SK-N-SH treated with all-trans-retinoic acid at 6 μM for 48 hours (cell line): Measurements from ENCODE around the gene PLPP6.

Source experiments
- ATAC-seq: fragments of 200-7000 bp; cut with Tn5 transposase; 3 replicates; pipeline ENCODE4 v1.9.1; 2020; ENCODE audit warnings: mild to moderate bottlenecking, moderate library complexity
- ARNTL ChIP-seq: fragments of 450-650 bp; formaldehyde crosslinking; IDR thresholded peaks from 2 replicates; pipeline ENCODE4 v1.5.0; 2020; ENCODE audit warnings: low read depth, mild to moderate bottlenecking, moderate library complexity, borderline replicate concordance
- BACH2 ChIP-seq: fragments of 250-450 bp; sonication (Bioruptor Pico); IDR thresholded peaks from 2 replicates; pipeline ENCODE4 v1.9.0; 2021; ENCODE audit warnings: mild to moderate bottlenecking, borderline replicate concordance
- CSDC2 ChIP-seq: fragments of 250-450 bp; sonication (Bioruptor Pico); IDR thresholded peaks from 2 replicates; pipeline ENCODE4 v1.5.0; 2020; ENCODE audit warnings: mild to moderate bottlenecking, moderate library complexity
- CSRNP3 ChIP-seq: fragments of 250-450 bp; sonication (Bioruptor Pico); IDR thresholded peaks from 2 replicates; pipeline ENCODE4 v1.5.1; 2021; ENCODE audit warnings: mild to moderate bottlenecking, moderate library complexity
- ESRRG ChIP-seq: fragments of 250-450 bp; sonication (Bioruptor Pico); IDR thresholded peaks from 2 replicates; pipeline ENCODE4 v1.6.1; 2021; ENCODE audit warnings: mild to moderate bottlenecking
- GLIS3 ChIP-seq: fragments of 250-450 bp; sonication (Bioruptor Pico); IDR thresholded peaks from 2 replicates; pipeline ENCODE4 v1.5.0; 2020; ENCODE audit warnings: mild to moderate bottlenecking, moderate library complexity
- ISL1 ChIP-seq: fragments of 250-450 bp; sonication (Bioruptor Pico); IDR thresholded peaks from 2 replicates; pipeline ENCODE4 v2.1.2; 2022; ENCODE audit warnings: mild to moderate bottlenecking, moderate library complexity
- OSR1 ChIP-seq: fragments of 250-450 bp; sonication (Bioruptor Pico); IDR thresholded peaks from 2 replicates; pipeline ENCODE4 v1.8.0; 2022; ENCODE audit warnings: moderate library complexity, mild to moderate bottlenecking, inconsistent platforms
- PPARA ChIP-seq: fragments of 250-450 bp; sonication (Bioruptor Pico); IDR thresholded peaks from 2 replicates; pipeline ENCODE4 v1.5.0; 2020; ENCODE audit warnings: mild to moderate bottlenecking, borderline replicate concordance
- RARB ChIP-seq: fragments of 250-450 bp; sonication (Bioruptor Pico); IDR thresholded peaks from 2 replicates; pipeline ENCODE4 v1.8.0; 2021; ENCODE audit warnings: mild to moderate bottlenecking, moderate library complexity
- SNAI2 ChIP-seq: fragments of 250-450 bp; sonication (Bioruptor Pico); IDR thresholded peaks from 2 replicates; pipeline ENCODE4 v1.5.0; 2020; ENCODE audit warnings: mild to moderate bottlenecking, moderate library complexity
- TCF4 ChIP-seq: fragments of 250-450 bp; sonication (Bioruptor Pico); IDR thresholded peaks from 2 replicates; pipeline ENCODE4 v1.8.0; 2021; ENCODE audit warnings: mild to moderate bottlenecking, moderate library complexity, borderline replicate concordance
- TOX ChIP-seq: fragments of 250-450 bp; sonication (Bioruptor Pico); IDR thresholded peaks from 2 replicates; pipeline ENCODE4 v1.8.0; 2021; ENCODE audit warnings: mild to moderate bottlenecking, moderate library complexity, borderline replicate concordance
- ZC3H10 ChIP-seq: fragments of 250-450 bp; sonication (Bioruptor Pico); IDR thresholded peaks from 2 replicates; pipeline ENCODE4 v1.5.1; 2021; ENCODE audit warnings: mild to moderate bottlenecking, moderate library complexity
- ZFP3 ChIP-seq: fragments of 250-450 bp; sonication (Bioruptor Pico); IDR thresholded peaks from 2 replicates; pipeline ENCODE4 v1.5.0; 2020; ENCODE audit warnings: mild to moderate bottlenecking, moderate library complexity
- ZNF565 ChIP-seq: fragments of 450-650 bp; formaldehyde crosslinking; conservative IDR thresholded peaks from 2 replicates; pipeline ENCODE4 v1.5.0; 2020; ENCODE audit warnings: low read depth, mild to moderate bottlenecking, moderate library complexity
- ZNF70 ChIP-seq: fragments of 450-650 bp; formaldehyde crosslinking; IDR thresholded peaks from 2 replicates; pipeline ENCODE4 v1.5.0; 2020; ENCODE audit warnings: mild to moderate bottlenecking, moderate library complexity
- ZNF8 ChIP-seq: fragments of 450-650 bp; formaldehyde crosslinking; IDR thresholded peaks from 2 replicates; pipeline ENCODE4 v1.5.0; 2020; ENCODE audit warnings: mild to moderate bottlenecking, moderate library complexity
- TF ChIP-seq, protein P1 (sequence below): fragments of 250-450 bp; sonication (Bioruptor Pico); IDR thresholded peaks from 2 replicates; pipeline ENCODE4 v1.5.1; 2020; ENCODE audit warnings: low read depth, mild to moderate bottlenecking, moderate library complexity
- TF ChIP-seq, protein P2 (sequence below): fragments of 250-450 bp; sonication (Bioruptor Pico); IDR thresholded peaks from 2 replicates; pipeline ENCODE4 v1.5.0; 2020; ENCODE audit warnings: mild to moderate bottlenecking, moderate library complexity
- TF ChIP-seq, protein P3 (sequence below): fragments of 250-450 bp; sonication (Bioruptor Pico); IDR thresholded peaks from 2 replicates; pipeline ENCODE4 v1.8.0; 2021; ENCODE audit warnings: low read depth, mild to moderate bottlenecking, moderate library complexity, borderline replicate concordance

PLPP6 gene

GRCh38 chr9:4662989-4663792 is 1.1 kb downstream of the PLPP6 start:
- no peak for TF ChIP-seq BACH2 (CRISPR knock-in tag)
- TF ChIP-seq ZNF70 (CRISPR knock-in tag), result no peak
- no peak for TF ChIP-seq RARB (CRISPR knock-in tag)
- TF ChIP-seq TOX, result no peak
- TF ChIP-seq, protein P1, sequence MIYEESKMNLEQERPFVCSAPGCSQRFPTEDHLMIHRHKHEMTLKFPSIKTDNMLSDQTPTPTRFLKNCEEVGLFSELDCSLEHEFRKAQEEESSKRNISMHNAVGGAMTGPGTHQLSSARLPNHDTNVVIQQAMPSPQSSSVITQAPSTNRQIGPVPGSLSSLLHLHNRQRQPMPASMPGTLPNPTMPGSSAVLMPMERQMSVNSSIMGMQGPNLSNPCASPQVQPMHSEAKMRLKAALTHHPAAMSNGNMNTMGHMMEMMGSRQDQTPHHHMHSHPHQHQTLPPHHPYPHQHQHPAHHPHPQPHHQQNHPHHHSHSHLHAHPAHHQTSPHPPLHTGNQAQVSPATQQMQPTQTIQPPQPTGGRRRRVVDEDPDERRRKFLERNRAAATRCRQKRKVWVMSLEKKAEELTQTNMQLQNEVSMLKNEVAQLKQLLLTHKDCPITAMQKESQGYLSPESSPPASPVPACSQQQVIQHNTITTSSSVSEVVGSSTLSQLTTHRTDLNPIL (CRISPR knock-in tag), result no peak
- no peak for TF ChIP-seq PPARA
- TF ChIP-seq, protein P2, sequence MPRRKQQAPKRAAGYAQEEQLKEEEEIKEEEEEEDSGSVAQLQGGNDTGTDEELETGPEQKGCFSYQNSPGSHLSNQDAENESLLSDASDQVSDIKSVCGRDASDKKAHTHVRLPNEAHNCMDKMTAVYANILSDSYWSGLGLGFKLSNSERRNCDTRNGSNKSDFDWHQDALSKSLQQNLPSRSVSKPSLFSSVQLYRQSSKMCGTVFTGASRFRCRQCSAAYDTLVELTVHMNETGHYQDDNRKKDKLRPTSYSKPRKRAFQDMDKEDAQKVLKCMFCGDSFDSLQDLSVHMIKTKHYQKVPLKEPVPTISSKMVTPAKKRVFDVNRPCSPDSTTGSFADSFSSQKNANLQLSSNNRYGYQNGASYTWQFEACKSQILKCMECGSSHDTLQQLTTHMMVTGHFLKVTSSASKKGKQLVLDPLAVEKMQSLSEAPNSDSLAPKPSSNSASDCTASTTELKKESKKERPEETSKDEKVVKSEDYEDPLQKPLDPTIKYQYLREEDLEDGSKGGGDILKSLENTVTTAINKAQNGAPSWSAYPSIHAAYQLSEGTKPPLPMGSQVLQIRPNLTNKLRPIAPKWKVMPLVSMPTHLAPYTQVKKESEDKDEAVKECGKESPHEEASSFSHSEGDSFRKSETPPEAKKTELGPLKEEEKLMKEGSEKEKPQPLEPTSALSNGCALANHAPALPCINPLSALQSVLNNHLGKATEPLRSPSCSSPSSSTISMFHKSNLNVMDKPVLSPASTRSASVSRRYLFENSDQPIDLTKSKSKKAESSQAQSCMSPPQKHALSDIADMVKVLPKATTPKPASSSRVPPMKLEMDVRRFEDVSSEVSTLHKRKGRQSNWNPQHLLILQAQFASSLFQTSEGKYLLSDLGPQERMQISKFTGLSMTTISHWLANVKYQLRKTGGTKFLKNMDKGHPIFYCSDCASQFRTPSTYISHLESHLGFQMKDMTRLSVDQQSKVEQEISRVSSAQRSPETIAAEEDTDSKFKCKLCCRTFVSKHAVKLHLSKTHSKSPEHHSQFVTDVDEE (CRISPR knock-in tag), result no peak
- TF ChIP-seq CSRNP3, result no peak
- TF ChIP-seq ZFP3, result no peak
- TF ChIP-seq ISL1, result no peak
- no peak for TF ChIP-seq ARNTL
- no peak for TF ChIP-seq ZNF565 (CRISPR knock-in tag)
- TF ChIP-seq OSR1 (CRISPR knock-in tag), result no peak
- TF ChIP-seq CSDC2 (CRISPR knock-in tag), result no peak
- no peak for TF ChIP-seq ZC3H10
- TF ChIP-seq SNAI2 (CRISPR knock-in tag), result no peak
- TF ChIP-seq ZNF8 (CRISPR knock-in tag), result no peak
- TF ChIP-seq, protein P3, sequence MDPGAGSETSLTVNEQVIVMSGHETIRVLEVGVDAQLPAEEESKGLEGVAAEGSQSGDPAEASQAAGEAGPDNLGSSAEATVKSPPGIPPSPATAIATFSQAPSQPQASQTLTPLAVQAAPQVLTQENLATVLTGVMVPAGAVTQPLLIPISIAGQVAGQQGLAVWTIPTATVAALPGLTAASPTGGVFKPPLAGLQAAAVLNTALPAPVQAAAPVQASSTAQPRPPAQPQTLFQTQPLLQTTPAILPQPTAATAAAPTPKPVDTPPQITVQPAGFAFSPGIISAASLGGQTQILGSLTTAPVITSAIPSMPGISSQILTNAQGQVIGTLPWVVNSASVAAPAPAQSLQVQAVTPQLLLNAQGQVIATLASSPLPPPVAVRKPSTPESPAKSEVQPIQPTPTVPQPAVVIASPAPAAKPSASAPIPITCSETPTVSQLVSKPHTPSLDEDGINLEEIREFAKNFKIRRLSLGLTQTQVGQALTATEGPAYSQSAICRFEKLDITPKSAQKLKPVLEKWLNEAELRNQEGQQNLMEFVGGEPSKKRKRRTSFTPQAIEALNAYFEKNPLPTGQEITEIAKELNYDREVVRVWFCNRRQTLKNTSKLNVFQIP, result no peak
- no peak for TF ChIP-seq ESRRG (CRISPR knock-in tag)
- ATAC-seq, result no peak; the same call in 2 of the 3 replicates

DNA sequence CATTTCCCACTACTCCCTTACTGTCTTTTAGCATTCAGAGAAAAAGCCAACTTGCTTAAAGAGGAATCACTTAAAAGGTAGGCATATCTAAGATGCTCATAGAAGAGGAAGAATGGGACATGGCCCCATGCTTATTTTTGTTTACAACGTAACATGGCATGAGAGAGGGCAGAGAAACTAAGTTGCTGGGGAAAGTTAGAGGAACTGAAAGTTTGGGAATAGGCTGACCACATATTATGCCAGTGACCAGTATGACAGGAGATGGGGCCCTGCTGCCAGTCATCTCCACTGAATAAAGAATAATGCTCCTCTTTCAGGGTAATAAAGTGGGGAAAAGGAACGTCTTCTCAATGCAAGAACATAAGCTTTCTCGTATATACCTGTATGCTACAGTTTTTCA is 1.9 kb downstream of the PLPP6 start:
- no peak for ATAC-seq
- TF ChIP-seq ZNF8 (CRISPR knock-in tag) (no peak), ZNF70 (CRISPR knock-in tag) (no peak), GLIS3 (CRISPR knock-in tag) (no peak), ZFP3 (no peak), SNAI2 (CRISPR knock-in tag) (no peak), ESRRG (CRISPR knock-in tag) (no peak), TCF4 (CRISPR knock-in tag) (no peak), TOX (no peak), CSRNP3 (no peak)
- TF ChIP-seq, protein P2 (CRISPR knock-in tag), result no peak
- TF ChIP-seq, protein P3, result no peak
- TF ChIP-seq, protein P1 (CRISPR knock-in tag), result no peak
